ENCODE measurements around the gene TSHR.

Gene TSHR

GRCh38 chr14:81147140-81147897 lies 191.9 kb downstream of the TSHR start:
- no peak for DNase-seq

- no peak for DNase-seq
Measured at GRCh38 chr14:81148635-81149034, 193.2 kb downstream of the TSHR start.

GRCh38 chr14:81153187-81153586 lies 197.8 kb downstream of the TSHR start:
- DNase-seq = no peak

GRCh38 chr14:81157431-81157830 lies 202.0 kb downstream of the TSHR start:
- no peak for DNase-seq

- DNase-seq = no peak
Measured at GRCh38 chr14:81161088-81161487, 205.7 kb downstream of the TSHR start.

GRCh38 chr14:81161749-81162148 lies 206.3 kb downstream of the TSHR start:
- no peak for DNase-seq

GRCh38 chr14:81162941-81163340 lies 207.5 kb downstream of the TSHR start:
- DNase-seq = no peak

- no peak for DNase-seq
Measured at GRCh38 chr14:81164167-81164774, 208.8 kb downstream of the TSHR start.

- DNase-seq = no peak
Measured at GRCh38 chr14:81165188-81165587, 209.8 kb downstream of the TSHR start.

GRCh38 chr14:81166121-81166520 lies 210.7 kb downstream of the TSHR start:
- DNase-seq = no peak

GRCh38 chr14:81169267-81169666 lies 213.8 kb downstream of the TSHR start:
- DNase-seq = no peak

GRCh38 chr14:81169711-81170103 lies 214.3 kb downstream of the TSHR start:
- no peak for DNase-seq

- DNase-seq = peak; percentile 94
Measured at GRCh38 chr14:81170104-81170828, 214.8 kb downstream of the TSHR start.

- no peak for DNase-seq
Measured at GRCh38 chr14:81170829-81171195, 215.4 kb downstream of the TSHR start.

- no peak for DNase-seq
Measured at GRCh38 chr14:81172353-81172752, 216.9 kb downstream of the TSHR start.

- DNase-seq = no peak
Measured at GRCh38 chr14:81172881-81173280, 217.5 kb downstream of the TSHR start.

- DNase-seq = no peak
Measured at GRCh38 chr14:81176241-81176640, 220.8 kb downstream of the TSHR start.

GRCh38 chr14:81177225-81177624 lies 221.8 kb downstream of the TSHR start:
- DNase-seq = no peak

- no peak for DNase-seq
Measured at GRCh38 chr14:81178063-81178462, 222.6 kb downstream of the TSHR start.

GRCh38 chr14:81179631-81180030 lies 224.2 kb downstream of the TSHR start:
- DNase-seq = no peak

GRCh38 chr14:81187832-81188522 lies 232.6 kb downstream of the TSHR start:
- no peak for DNase-seq

- DNase-seq = no peak
Measured at GRCh38 chr14:81192594-81192993, 237.2 kb downstream of the TSHR start.

GRCh38 chr14:81193924-81194633 lies 238.7 kb downstream of the TSHR start:
- DNase-seq = no peak
